GM10847 (cell line): Measurements from ENCODE around the gene MYLK4.

Experiments
- POLR2A ChIP-seq: IDR thresholded peaks from 2 replicates; pipeline ENCODE4 v1.6.1; 2011; ENCODE audit not compliant: insufficient read length; ENCODE audit errors: extremely low read depth

The MYLK4 gene

GRCh38 chr6:2733736-2734480 lies 16.8 kb downstream of the MYLK4 start:
- TF ChIP-seq POLR2A = no peak

GRCh38 chr6:2733324-2733723 lies 17.4 kb downstream of the MYLK4 start:
- TF ChIP-seq POLR2A = no peak

GRCh38 chr6:2732503-2733089 lies 18.1 kb downstream of the MYLK4 start:
- TF ChIP-seq POLR2A = no peak

- no peak for TF ChIP-seq POLR2A
Measured at GRCh38 chr6:2731281-2731909, 19.3 kb downstream of the MYLK4 start.

- TF ChIP-seq POLR2A = no peak
Measured at GRCh38 chr6:2730353-2731107, 20.2 kb downstream of the MYLK4 start.

GRCh38 chr6:2729921-2730320 lies 20.8 kb downstream of the MYLK4 start:
- TF ChIP-seq POLR2A = no peak

GRCh38 chr6:2725999-2726567 lies 24.6 kb downstream of the MYLK4 start:
- no peak for TF ChIP-seq POLR2A

- no peak for TF ChIP-seq POLR2A
Measured at GRCh38 chr6:2725364-2725988, 25.2 kb downstream of the MYLK4 start.

GRCh38 chr6:2721219-2721618 lies 29.5 kb downstream of the MYLK4 start:
- TF ChIP-seq POLR2A = no peak

- no peak for TF ChIP-seq POLR2A
Measured at GRCh38 chr6:2719093-2719455, 31.6 kb downstream of the MYLK4 start.

- no peak for TF ChIP-seq POLR2A
Measured at GRCh38 chr6:2718334-2719092, 32.2 kb downstream of the MYLK4 start.

- TF ChIP-seq POLR2A = no peak
Measured at GRCh38 chr6:2716936-2717700, 33.6 kb downstream of the MYLK4 start.

GRCh38 chr6:2715737-2716136 lies 35.0 kb downstream of the MYLK4 start:
- no peak for TF ChIP-seq POLR2A
